ENCODE data around the gene FLT1.

FLT1 gene

GRCh38 chr13:28488376-28489005 lies 6.4 kb downstream of the FLT1 start:
- DNase-seq = no peak

DNA sequence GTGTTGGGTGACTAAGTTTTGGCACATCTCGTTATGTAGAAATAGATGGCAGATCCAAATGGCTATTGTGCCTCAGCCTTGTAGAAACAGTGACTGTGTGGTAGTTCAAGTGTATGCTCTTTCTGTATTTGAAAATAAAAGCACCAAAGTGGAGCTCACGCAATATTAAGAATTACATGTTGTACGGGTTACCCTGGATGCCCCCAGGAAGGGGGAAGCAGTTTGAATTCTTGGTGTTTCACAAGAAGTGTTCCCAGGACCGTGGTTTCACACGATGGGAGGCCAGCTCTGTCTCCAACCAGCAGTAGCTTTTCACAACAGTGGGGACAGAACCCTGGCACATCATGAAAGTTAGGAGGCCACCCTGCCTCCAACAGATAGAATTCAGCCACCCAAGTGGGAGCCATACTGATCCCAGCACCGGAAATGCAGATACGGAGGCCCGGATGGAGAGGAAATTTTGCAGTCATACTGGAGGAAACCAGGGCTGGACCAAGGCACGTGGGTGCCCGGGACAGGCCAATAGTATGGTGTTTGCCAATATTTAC lies 8.9 kb downstream of the FLT1 start:
- no peak for DNase-seq

- peak in 1 of 2 experiments; percentile 33 for DNase-seq
Measured at GRCh38 chr13:28485551-28485950, 9.4 kb downstream of the FLT1 start.

DNA sequence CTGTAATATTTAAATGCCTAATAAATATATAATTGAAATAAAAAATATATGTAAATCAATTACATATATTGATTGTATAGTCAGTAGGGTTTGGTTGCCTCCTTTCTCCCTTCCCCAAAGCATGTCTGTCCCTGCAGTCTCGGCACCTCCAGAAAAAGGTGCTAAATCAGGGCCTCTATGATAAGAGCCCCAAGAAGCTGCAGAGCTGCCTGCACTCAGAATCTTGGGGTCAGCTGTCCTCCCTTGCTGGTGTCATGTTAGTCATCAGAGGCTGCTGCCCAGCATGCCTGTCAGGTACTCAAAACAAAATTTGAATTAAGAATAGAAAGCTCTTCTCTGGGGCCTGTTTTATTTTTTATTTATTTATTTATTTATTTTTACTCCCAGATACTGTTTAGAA lies 9.8 kb downstream of the FLT1 start:
- peak in 1 of 2 experiments; percentile 32 for DNase-seq

GRCh38 chr13:28483313-28483931 lies 11.5 kb downstream of the FLT1 start:
- DNase-seq = peak in 1 of 2 experiments; percentile 33

DNA sequence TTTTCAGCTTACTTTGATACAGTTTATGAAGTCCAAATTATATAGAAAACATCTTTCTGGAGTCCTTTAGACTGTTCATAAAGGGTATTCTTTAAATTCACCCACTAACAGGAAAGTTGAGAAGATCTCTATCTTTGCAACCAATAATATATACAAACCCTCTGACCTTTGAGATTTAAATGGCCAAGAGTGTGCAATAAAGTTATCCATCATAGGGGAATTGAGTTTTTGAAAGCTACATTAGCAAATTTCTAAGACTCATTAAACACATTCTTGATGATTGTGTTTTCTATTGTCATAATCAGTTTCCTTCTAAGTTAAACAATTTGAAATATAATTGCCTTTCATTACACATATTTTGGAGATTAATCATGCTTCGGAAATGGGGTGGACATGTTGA lies 15.9 kb downstream of the FLT1 start:
- DNase-seq = no peak

DNA sequence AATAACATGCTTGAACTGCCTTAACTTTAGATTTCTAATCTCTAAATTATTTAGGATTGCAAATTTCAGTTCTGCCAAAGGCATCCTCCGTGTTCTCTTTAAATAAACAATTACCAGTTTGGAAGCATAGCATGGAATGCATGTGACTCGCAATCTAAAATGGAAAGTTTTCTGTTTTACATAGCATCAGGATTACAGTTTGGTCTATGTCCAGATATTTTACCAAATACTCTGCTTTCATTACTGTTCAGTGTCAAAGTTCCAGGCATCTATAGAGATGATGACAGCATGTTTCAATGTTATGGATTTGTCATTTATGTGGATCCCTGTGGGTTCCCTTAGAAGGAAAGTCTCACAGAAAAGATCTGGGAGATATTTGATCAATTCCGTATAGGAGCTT lies 16.8 kb downstream of the FLT1 start:
- DNase-seq = no peak

DNA sequence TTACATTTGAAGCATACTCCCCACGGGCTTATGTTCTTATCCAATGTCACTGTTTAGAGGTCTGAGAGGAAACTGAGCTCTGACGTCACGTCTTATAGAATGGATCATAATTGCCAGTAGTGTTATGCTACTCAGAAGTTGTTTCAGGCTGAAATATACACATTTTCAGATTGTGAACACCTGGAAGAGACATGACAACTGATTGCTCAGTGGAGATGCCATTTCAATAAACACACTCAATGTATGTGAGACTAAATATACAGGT lies 17.3 kb downstream of the FLT1 start:
- DNase-seq = no peak

DNA sequence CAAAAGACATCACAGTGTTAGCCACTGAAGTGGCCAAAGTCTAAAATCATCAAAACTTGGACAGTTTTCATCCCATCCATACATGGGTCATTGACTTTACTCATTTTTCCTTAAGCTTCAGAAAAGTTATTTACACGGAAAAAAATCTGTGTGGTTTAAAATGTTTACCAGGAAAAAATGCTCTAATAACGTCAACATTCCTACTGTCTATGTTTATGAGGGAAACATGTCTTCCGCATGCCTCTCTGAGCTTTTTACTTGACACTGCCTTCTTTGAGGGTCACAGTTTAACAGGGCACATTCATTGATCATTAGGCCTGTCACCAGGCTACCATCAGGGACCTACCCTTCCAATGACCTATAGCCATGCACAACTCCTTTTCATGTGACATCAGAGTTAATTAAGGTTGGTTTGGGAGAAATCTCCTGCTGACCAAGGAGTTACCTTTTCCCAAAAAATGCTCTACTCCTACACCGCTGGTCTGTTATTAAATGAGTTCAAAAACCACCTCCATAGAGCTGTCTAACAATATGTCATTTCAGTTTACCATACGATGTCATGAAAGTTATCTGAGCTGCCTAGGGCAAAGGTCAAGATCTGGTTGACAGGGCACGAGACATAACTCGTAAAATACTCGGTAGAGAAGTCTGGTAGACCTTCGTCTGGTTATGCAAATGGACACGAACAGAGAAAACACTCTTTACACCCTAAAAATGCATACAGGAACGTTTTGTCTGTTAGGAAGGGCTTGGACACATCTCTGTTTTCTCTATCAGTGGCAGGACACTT lies 17.8 kb downstream of the FLT1 start:
- DNase-seq = peak; percentile 64 to 84

GRCh38 chr13:28475916-28476725 lies 18.8 kb downstream of the FLT1 start:
- DNase-seq = peak in 1 of 2 experiments; percentile 33

DNA sequence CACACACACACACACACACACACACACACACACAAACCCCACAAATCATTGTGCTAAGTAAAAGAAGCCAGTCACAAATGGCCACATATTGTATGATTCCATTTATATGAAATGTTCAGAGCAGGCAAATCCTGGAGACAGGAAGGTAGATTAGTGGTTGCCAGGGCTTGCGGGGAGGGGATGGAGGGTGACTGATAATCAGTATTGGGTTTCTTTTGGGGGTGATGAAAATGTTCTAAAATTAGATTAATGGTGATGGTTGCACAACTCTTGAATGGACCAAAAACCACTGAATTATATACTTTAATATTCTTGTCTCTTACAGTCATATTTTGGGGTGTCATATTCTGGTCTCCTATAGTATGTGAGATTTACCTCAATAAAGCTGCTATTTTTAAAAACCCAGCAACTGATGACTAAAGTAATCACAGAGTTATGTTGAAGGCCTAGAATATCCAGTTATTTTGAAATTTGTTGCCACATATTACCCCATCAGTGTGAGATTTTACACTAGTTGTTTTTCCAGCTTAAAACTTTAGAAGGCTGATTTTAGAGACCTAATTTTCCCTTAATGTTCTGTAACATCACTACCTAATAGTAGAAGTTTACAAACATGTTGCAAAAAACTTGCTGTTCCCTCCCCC lies 20.3 kb downstream of the FLT1 start:
- no peak for DNase-seq

DNA sequence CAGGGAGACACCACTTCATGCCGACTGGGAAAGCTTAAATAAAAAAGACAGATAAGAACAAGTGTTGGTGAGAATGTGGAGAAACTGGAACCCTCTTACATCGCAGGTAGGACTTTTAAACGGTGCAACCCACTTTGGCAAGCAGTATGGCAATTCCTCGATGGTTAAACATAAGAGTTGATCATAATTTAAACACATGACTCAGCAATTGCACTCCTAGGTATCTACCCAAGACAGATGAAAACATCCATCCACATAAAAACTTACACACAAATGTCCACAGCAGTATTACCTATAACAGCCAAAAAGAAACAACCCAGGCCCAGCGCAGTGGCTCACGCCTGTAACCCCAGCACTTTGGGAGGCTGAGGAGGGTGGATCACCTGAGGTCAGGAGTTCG lies 21.9 kb downstream of the FLT1 start:
- DNase-seq = no peak

- peak; percentile 15 to 36 for DNase-seq
Measured at GRCh38 chr13:28471421-28471820, 23.5 kb downstream of the FLT1 start.

- no peak for DNase-seq
Measured at GRCh38 chr13:28470296-28470695, 24.6 kb downstream of the FLT1 start.

DNA sequence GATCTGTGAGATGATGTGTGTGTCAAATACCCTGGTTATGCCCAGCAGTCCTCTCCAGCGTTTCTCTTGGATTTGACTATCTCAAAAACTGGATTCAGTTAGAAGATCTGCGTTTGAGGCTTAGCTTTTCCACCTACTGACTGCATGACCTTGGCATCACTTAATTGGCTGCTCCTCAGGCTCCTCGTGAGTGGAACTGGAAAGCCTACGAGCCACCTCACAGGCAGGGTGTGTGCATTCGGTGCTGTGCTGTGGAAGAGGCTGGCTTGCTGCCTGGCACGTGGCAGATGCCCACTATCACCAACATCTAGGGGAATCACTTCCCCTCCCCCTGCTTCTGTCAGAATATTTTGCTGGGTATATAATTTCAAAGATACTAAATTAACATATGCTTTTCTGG lies 25.6 kb downstream of the FLT1 start:
- DNase-seq = no peak

DNA sequence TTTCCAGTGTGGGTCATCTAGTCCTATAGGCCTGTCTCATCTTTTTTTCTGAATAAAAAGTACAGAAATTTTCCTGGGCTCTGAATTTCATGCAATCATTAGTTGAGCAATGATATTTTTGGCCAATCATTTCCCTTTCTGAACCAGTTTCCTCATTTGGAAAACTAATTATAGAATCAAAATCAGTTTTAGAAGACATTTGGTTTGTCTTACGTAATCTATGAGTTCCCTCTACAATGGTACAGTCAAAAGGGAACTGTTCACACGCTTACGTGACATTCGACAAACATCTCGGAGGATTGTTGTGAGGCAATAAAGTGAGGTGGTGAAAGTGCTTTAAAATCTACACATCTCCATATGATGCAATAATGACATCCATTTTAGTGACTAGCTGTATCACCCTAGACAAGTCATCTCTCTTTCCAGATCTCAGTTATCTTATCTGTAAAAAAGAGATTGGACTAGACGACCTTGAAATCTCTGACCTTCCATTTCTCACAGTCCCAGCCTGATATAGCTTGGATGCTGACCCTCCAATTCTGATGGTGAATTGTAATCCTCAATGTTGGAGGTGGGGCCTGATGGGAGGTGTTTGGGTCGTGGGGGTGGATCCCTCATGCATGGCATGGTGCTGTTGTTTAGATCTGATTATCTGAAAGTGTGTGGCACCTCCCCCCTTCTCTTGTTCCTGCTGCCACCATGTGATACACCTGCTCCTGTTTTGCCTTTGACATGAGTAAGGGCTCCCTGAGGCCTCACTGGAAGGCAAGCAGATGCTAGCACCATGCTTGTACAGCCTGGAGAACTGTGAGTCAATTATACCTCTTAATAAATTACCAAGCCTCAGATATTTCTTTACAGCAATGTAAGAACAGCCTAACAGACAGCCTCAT lies 26.7 kb downstream of the FLT1 start:
- no peak for DNase-seq

GRCh38 chr13:28467034-28467433 lies 27.9 kb downstream of the FLT1 start:
- DNase-seq = no peak

DNA sequence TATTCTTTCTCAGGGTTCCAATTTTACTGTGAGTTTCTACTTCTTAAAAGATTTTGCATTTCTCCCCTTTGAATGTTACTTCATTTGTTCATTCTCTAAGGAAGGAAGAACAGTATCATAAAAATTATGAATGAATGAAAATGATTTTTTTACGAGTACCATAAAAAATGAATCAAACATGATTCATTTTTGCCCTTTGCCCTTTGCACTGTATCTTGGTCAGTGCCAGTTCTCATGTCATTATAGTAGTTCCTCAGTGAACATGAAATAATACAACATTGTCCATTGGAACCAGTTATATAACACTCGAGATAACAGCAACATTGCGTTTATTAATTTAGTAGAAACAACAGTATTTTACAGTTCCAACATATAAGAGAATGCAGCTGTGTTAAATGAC lies 28.8 kb downstream of the FLT1 start:
- no peak for DNase-seq

DNA sequence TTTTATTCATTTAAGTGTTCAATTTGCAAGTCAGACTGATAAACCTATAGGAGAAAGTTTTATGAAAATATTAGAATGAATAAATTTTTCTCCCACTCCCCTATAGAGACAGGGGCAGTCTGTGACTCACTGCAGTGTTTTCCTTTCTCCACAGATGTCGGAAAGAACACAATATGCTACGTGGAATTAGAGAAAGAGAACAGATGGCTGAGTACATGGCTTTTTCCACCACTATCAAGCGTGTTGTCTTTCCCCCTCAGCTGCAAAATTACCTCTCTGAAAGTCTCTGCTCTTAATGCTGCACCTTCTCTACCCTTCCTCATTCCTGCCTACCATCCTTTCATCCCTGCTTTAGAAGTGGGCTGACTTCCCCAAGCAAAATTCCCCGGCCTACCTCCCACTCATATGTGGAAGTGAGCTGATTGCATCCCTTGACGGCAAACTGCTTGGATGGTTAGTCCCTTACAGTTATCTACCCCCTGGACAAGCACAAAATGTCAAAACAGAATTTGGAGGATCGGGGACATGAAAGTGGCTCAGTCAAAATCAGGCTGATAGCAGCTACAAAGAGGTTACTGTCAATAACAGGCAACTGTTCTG lies 30.0 kb downstream of the FLT1 start:
- DNase-seq = no peak

- no peak for DNase-seq
Measured at GRCh38 chr13:28463481-28463880, 31.4 kb downstream of the FLT1 start.

DNA sequence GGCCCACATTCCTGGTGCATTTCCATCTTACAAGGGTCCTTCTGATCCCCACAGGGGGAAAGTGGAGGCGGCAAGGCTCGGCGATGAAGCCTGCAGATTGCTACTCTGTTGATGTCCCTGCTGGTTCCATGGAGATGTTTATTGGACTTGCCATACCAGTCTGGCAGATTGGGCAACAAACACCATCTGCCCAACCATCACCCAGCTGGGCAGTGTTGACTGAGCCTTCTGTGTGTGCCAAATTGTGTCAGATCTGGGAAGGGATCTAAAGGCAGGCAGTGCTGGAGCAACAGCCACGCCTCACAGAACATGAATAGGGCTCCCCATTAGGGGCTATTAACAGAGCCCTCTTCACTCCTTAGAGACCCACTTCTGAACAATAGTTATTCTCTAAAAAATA lies 35.0 kb downstream of the FLT1 start:
- DNase-seq = no peak
